Subcutaneous adipose tissue (tissue), 4 donors: ENCODE data around the gene MAFG. TPM values are rescaled to one million over a fixed set of nuclear protein-coding genes. Genes with fewer than 3 reads are reported as not detected.

Experiments used
- CTCF ChIP-seq: fragments of 450-650 bp; IDR thresholded peaks from one replicate; pipeline ENCODE4 v1.5.1; 2016; ENCODE audit warnings: low read depth, mild to moderate bottlenecking, control low read depth, antibody characterized with exemption, moderate library complexity
- total RNA-seq, 4 donors: library from RNA; depleted of rRNA; stranded (reverse); fragments of >200 nt; gene quantifications; one replicate each; pipeline ENCODE4 v1.1.0, GENCODE V29; 2016

The MAFG gene
- total RNA-seq, 4 donors from 2014 or later = 9.8 to 20.0 (median 15.0) TPM

- no peak for TF ChIP-seq CTCF
Measured at GRCh38 chr17:81915331-81915730, 12.2 kb downstream of the MAFG start.

GRCh38 chr17:81914103-81914850 lies 13.3 kb downstream of the MAFG start:
- no peak for TF ChIP-seq CTCF

GRCh38 chr17:81913394-81914102 lies 14.0 kb downstream of the MAFG start:
- no peak for TF ChIP-seq CTCF

GRCh38 chr17:81912441-81913309 lies 14.9 kb downstream of the MAFG start:
- no peak for TF ChIP-seq CTCF

GRCh38 chr17:81911969-81912368 lies 15.6 kb downstream of the MAFG start:
- no peak for TF ChIP-seq CTCF

GRCh38 chr17:81911277-81911961 lies 16.1 kb downstream of the MAFG start, which contains the start of gene PCYT2:
Gene PCYT2, minus strand, starts transcription at chr17:81911399. Its CDS starts 44 bp downstream, at chr17:81911355.
- TF ChIP-seq CTCF = no peak
